ENCODE results near the gene CCPG1.

GRCh38 chr15:55394694-55395093, 13.5 kb downstream of the CCPG1 start:
- TF ChIP-seq CTCF (conservative IDR thresholded peaks at IDR 0.05), result no peak
- TF ChIP-seq ZFX (IDR thresholded peaks at IDR 0.05), result no peak

Data from C4-2B (cell line).